RWPE1 (cell line): ENCODE results near the gene PATL1.
A peak's percentile ranks its signal among the peaks of the same experiment; 100 is the strongest.

ENCODE experiments used
- CTCF ChIA-PET: fragments of 350-600 bp; sonication (Branson Sonifier 250); formaldehyde crosslinking; extraction: SDS; loops from one replicate; lab custom pipeline; 2021; lab: Yijun Ruan, JAX
- POLR2A ChIA-PET: fragments of 400-600 bp; formaldehyde crosslinking; extraction: SDS; loops from one replicate; lab custom pipeline; 2020; ENCODE audit warnings: antibody characterized with exemption; ENCODE audit not compliant: low non-redundant PET; lab: Yijun Ruan, JAX
- DNase-seq: peaks from one replicate; pipeline ENCODE4 v3.0.0; 2012; ENCODE audit warnings: low spot score
- H3K27ac ChIP-seq: fragments of 450-650 bp; 2 replicates; pipeline ENCODE4 v1.5.1; 2017
- CTCF ChIP-seq: fragments of 450-650 bp; conservative IDR thresholded peaks from 2 replicates; pipeline ENCODE4 v1.5.1; 2017; ENCODE audit warnings: low read depth, mild to moderate bottlenecking

The PATL1 gene

GRCh38 chr11:59676205-59676604 lies 7.4 kb upstream of the PATL1 start:
- H3K27ac ChIP-seq = no peak overlapping the region
- ChIA-PET POLR2A (no interaction called here), CTCF (no interaction called here)
- no peak for TF ChIP-seq CTCF
- DNase-seq = no peak

- no peak for TF ChIP-seq CTCF
- no peak for DNase-seq
- ChIA-PET CTCF (no interaction called here), POLR2A (no interaction called here)
- H3K27ac ChIP-seq = no peak overlapping the region
These were observed 5.5 kb upstream of the PATL1 start for GRCh38 chr11:59674291-59674690.

GRCh38 chr11:59673291-59673690 lies 4.5 kb upstream of the PATL1 start:
- no peak overlapping the region for H3K27ac ChIP-seq
- ChIA-PET POLR2A (no interaction called here), CTCF (no interaction called here)
- TF ChIP-seq CTCF = no peak
- DNase-seq = no peak

- CTCF ChIA-PET = interaction anchor here (0.6 to 1.2 kb wide), 2 partner anchors 9 to 27 kb away, joined by 3 to 6 read pairs; no protein-coding TSS in a partner anchor
- H3K27ac ChIP-seq = no peak overlapping the region
- no peak for DNase-seq
- POLR2A ChIA-PET = no interaction called here
- TF ChIP-seq CTCF = no peak
These were observed 2.6 kb upstream of the PATL1 start for GRCh38 chr11:59671471-59671870.

- peak; percentile 45 for DNase-seq
- ChIA-PET POLR2A (interaction anchor here (0.5 kb wide), 1 partner anchor 496 kb away, joined by 9 read pairs; no protein-coding TSS in a partner anchor), CTCF (interaction anchor here (0.6 to 0.7 kb wide), 2 partner anchors 72 to 77 kb away, joined by 3 to 6 read pairs; no protein-coding TSS in a partner anchor)
- H3K27ac ChIP-seq = peak overlapping the region; percentile 94
- no peak for TF ChIP-seq CTCF
These were observed 773 bp upstream of the PATL1 start for GRCh38 chr11:59669611-59670009.

- TF ChIP-seq CTCF = no peak
- H3K27ac ChIP-seq = peak overlapping the region; percentile 94
- ChIA-PET POLR2A (interaction anchor here (0.6 to 0.7 kb wide), 2 partner anchors 79 to 108 kb away, joined by 3 read pairs; no protein-coding TSS in a partner anchor), CTCF (no interaction called here)
- DNase-seq = peak; percentile 68
These were observed 468 bp downstream of the PATL1 start for GRCh38 chr11:59668188-59668949.
